GM23338 (cell line): Measurements from ENCODE around the gene CDH9. TPM values are rescaled to one million over a fixed set of nuclear protein-coding genes. Genes with fewer than 3 reads are reported as not detected.

Source experiments
- ATAC-seq: fragments of 200-7000 bp; cut with Tn5 transposase; 3 replicates; pipeline ENCODE4 v1.9.1; 2020
- DNase-seq: peaks from one replicate; pipeline ENCODE4 v3.0.0-alpha.2; 2015; ENCODE audit warnings: low spot score
- H2AFZ ChIP-seq: fragments of 200-600 bp; sonication (generic); 2 replicates; pipeline ENCODE4 v1.8.0; 2016; ENCODE audit warnings: antibody characterized with exemption, mild to moderate bottlenecking, moderate library complexity
- H3F3A ChIP-seq: fragments of 200-600 bp; sonication (generic); replicated peaks from 2 replicates; pipeline ENCODE4 v1.8.0; 2017; ENCODE audit warnings: antibody characterized with exemption, mixed run types, low read depth
- H3K27ac ChIP-seq: fragments of 200-600 bp; sonication (generic); 2 replicates; pipeline ENCODE4 v1.6.1; 2016; ENCODE audit warnings: low read depth
- H3K27me3 ChIP-seq: fragments of 200-600 bp; sonication (generic); 2 replicates; pipeline ENCODE4 v1.8.0; 2016; ENCODE audit warnings: mild to moderate bottlenecking, mixed run types, moderate library complexity; ENCODE audit not compliant: insufficient read depth
- H3K36me3 ChIP-seq: fragments of 200-600 bp; sonication (generic); 2 replicates; pipeline ENCODE4 v1.8.0; 2016; ENCODE audit warnings: mild to moderate bottlenecking; ENCODE audit not compliant: insufficient read depth
- H3K4me1 ChIP-seq: fragments of 200-600 bp; sonication (generic); 2 replicates; pipeline ENCODE4 v1.8.0; 2016; ENCODE audit warnings: mild to moderate bottlenecking, moderate library complexity; ENCODE audit not compliant: insufficient read depth
- H3K4me2 ChIP-seq: fragments of 200-600 bp; sonication (generic); 2 replicates; pipeline ENCODE4 v1.7.1; 2017; ENCODE audit warnings: mixed run types
- H3K4me3 ChIP-seq: fragments of 200-600 bp; sonication (generic); 2 replicates; pipeline ENCODE4 v1.6.1; 2016; ENCODE audit warnings: mixed run types
- H3K79me2 ChIP-seq: fragments of 200-600 bp; sonication (generic); replicated peaks from 2 replicates; pipeline ENCODE4 v1.8.0; 2017; ENCODE audit warnings: mild to moderate bottlenecking; ENCODE audit not compliant: insufficient read depth
- H3K9me2 ChIP-seq: fragments of 200-600 bp; sonication (generic); 2 replicates; pipeline ENCODE4 v1.8.0; 2017; ENCODE audit not compliant: insufficient read depth
- H4K20me1 ChIP-seq: fragments of 200-600 bp; sonication (generic); replicated peaks from 2 replicates; pipeline ENCODE4 v1.8.0; 2017; ENCODE audit warnings: mild to moderate bottlenecking; ENCODE audit not compliant: insufficient read depth
- H3K27ac Mint-ChIP-seq: 2 replicates; pipeline ENCODE4 v1.8.0; 2020; ENCODE audit warnings: inconsistent platforms, mild to moderate bottlenecking, moderate library complexity, mixed read lengths
- H3K27me3 Mint-ChIP-seq: 3 replicates; pipeline ENCODE4 v1.8.0; 2022; ENCODE audit warnings: low read depth, mild to moderate bottlenecking, moderate library complexity, mixed read lengths, inconsistent platforms; ENCODE audit not compliant: insufficient read depth, poor library complexity
- H3K36me3 Mint-ChIP-seq: 3 replicates; pipeline ENCODE4 v1.8.0; 2021; ENCODE audit warnings: low read depth, mild to moderate bottlenecking, inconsistent platforms, moderate library complexity, mixed read lengths
- H3K4me1 Mint-ChIP-seq: 3 replicates; pipeline ENCODE4 v1.8.0; 2020; ENCODE audit warnings: mild to moderate bottlenecking, inconsistent platforms, mixed read lengths
- H3K4me3 Mint-ChIP-seq: 3 replicates; pipeline ENCODE4 v1.8.0; 2021; ENCODE audit warnings: moderate library complexity, mild to moderate bottlenecking, inconsistent platforms, mixed read lengths
- H3K9me3 Mint-ChIP-seq: 3 replicates; pipeline ENCODE4 v1.8.0; 2020; ENCODE audit warnings: moderate library complexity, mild to moderate bottlenecking, inconsistent platforms, mixed read lengths
- CREB1 ChIP-seq: fragments of 250-450 bp; sonication (Bioruptor Pico); IDR thresholded peaks from 2 replicates; pipeline ENCODE4 v1.5.0; 2020; ENCODE audit warnings: low read depth, mild to moderate bottlenecking, moderate library complexity
- CTCF ChIP-seq, 2 experiments: fragments of 200-600 bp in 1 of 2; sonication (generic) in 1 of 2; conservative IDR thresholded peaks; 2 replicates each; pipeline versions ENCODE4 v1.5.1 to v1.6.1; 2016 to 2017; ENCODE audit warnings: antibody characterized with exemption in 2 of 2, low read depth in 2 of 2, mild to moderate bottlenecking in 2 of 2, moderate library complexity in 1 of 2
- EZH2 ChIP-seq: fragments of 200-600 bp; sonication (generic); IDR thresholded peaks from one replicate; pipeline ENCODE4 v1.8.0; 2017; ENCODE audit warnings: antibody characterized with exemption, mild to moderate bottlenecking, low read depth; ENCODE audit not compliant: unreplicated experiment
- NANOG ChIP-seq: IDR thresholded peaks from 2 replicates; pipeline ENCODE4 v1.6.1; 2016; ENCODE audit warnings: antibody characterized with exemption, borderline replicate concordance
- POLR2AphosphoS5 ChIP-seq: IDR thresholded peaks from 2 replicates; pipeline ENCODE4 v1.6.1; 2016; ENCODE audit warnings: antibody characterized with exemption, low read depth
- REST ChIP-seq: IDR thresholded peaks from one replicate; pipeline ENCODE4 v1.6.1; 2018; ENCODE audit warnings: antibody characterized with exemption; ENCODE audit not compliant: unreplicated experiment
- ZNF331 ChIP-seq: fragments of 250-450 bp; sonication (Bioruptor Pico); IDR thresholded peaks from 2 replicates; pipeline ENCODE4 v1.5.0; 2020; ENCODE audit warnings: low read depth, mild to moderate bottlenecking, moderate library complexity
- polyA plus RNA-seq: library from polyadenylated mRNA; unstranded; fragments of >200 nt; fragmentation: Nextera tagmentation; extraction: Ambion mirVana; gene quantifications from 2 replicates; pipeline ENCODE4 v1.2.1, GENCODE V29; 2016
- total RNA-seq: library from RNA; depleted of rRNA; stranded (reverse); fragments of >200 nt; shearing (Covaris generic); gene quantifications from 2 replicates; pipeline ENCODE4 v1.2.3, GENCODE V29; 2014
- TF ChIP-seq, protein P1 (sequence below): fragments of 250-450 bp; sonication (Bioruptor Pico); IDR thresholded peaks from 2 replicates; pipeline ENCODE4 v1.5.0; 2020; ENCODE audit warnings: mild to moderate bottlenecking, moderate library complexity

Gene CDH9
- total and polyA plus RNA-seq, 2 experiments from 2014 or later: 0.26 to 0.31 TPM

DNA sequence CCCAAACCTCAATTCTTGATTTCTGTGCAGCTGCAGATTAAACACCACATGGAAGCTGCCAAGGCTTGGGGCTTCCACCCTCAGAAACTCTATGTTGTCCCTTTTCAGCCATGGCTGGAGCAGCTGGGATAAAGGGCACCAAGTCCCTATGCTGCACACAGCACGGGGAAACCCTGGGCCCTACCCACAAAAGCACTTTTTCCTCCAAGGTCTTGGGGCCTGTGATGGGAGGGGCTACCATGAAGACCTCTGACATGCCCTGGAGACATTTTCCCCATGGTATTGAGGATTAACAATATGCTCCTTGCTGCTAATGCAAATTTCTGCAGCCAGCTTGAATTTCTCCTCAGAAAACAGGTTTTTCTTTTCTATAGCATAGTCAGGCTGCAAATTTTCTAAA is 41.8 kb upstream of the CDH9 start:
- TF ChIP-seq, protein P1, sequence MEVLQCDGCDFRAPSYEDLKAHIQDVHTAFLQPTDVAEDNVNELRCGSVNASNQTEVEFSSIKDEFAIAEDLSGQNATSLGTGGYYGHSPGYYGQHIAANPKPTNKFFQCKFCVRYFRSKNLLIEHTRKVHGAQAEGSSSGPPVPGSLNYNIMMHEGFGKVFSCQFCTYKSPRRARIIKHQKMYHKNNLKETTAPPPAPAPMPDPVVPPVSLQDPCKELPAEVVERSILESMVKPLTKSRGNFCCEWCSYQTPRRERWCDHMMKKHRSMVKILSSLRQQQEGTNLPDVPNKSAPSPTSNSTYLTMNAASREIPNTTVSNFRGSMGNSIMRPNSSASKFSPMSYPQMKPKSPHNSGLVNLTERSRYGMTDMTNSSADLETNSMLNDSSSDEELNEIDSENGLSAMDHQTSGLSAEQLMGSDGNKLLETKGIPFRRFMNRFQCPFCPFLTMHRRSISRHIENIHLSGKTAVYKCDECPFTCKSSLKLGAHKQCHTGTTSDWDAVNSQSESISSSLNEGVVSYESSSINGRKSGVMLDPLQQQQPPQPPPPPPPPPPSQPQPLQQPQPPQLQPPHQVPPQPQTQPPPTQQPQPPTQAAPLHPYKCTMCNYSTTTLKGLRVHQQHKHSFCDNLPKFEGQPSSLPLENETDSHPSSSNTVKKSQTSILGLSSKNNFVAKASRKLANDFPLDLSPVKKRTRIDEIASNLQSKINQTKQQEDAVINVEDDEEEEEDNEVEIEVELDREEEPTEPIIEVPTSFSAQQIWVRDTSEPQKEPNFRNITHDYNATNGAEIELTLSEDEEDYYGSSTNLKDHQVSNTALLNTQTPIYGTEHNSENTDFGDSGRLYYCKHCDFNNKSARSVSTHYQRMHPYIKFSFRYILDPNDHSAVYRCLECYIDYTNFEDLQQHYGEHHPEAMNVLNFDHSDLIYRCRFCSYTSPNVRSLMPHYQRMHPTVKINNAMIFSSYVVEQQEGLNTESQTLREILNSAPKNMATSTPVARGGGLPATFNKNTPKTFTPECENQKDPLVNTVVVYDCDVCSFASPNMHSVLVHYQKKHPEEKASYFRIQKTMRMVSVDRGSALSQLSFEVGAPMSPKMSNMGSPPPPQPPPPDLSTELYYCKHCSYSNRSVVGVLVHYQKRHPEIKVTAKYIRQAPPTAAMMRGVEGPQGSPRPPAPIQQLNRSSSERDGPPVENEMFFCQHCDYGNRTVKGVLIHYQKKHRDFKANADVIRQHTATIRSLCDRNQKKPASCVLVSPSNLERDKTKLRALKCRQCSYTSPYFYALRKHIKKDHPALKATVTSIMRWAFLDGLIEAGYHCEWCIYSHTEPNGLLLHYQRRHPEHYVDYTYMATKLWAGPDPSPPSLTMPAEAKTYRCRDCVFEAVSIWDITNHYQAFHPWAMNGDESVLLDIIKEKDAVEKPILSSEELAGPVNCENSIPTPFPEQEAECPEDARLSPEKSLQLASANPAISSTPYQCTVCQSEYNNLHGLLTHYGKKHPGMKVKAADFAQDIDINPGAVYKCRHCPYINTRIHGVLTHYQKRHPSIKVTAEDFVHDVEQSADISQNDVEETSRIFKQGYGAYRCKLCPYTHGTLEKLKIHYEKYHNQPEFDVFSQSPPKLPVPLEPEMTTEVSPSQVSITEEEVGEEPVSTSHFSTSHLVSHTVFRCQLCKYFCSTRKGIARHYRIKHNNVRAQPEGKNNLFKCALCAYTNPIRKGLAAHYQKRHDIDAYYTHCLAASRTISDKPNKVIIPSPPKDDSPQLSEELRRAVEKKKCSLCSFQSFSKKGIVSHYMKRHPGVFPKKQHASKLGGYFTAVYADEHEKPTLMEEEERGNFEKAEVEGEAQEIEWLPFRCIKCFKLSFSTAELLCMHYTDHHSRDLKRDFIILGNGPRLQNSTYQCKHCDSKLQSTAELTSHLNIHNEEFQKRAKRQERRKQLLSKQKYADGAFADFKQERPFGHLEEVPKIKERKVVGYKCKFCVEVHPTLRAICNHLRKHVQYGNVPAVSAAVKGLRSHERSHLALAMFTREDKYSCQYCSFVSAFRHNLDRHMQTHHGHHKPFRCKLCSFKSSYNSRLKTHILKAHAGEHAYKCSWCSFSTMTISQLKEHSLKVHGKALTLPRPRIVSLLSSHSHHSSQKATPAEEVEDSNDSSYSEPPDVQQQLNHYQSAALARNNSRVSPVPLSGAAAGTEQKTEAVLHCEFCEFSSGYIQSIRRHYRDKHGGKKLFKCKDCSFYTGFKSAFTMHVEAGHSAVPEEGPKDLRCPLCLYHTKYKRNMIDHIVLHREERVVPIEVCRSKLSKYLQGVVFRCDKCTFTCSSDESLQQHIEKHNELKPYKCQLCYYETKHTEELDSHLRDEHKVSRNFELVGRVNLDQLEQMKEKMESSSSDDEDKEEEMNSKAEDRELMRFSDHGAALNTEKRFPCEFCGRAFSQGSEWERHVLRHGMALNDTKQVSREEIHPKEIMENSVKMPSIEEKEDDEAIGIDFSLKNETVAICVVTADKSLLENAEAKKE (CRISPR knock-in tag): no peak
- no peak for TF ChIP-seq REST
- TF ChIP-seq ZNF331: no peak
- TF ChIP-seq EZH2: no peak
- TF ChIP-seq POLR2AphosphoS5: no peak
- TF ChIP-seq CREB1 (CRISPR knock-in tag): no peak
- TF ChIP-seq CTCF (conservative IDR thresholded peaks at IDR 0.05; ENCODE audit: low read depth in 2 of 2): no peak
- no peak for TF ChIP-seq NANOG
- H3K4me3 Mint-ChIP-seq: no peak overlapping the region
- no peak overlapping the region for H3K27ac Mint-ChIP-seq
- no peaks in the 10 kb centered on the region for H3K27me3 Mint-ChIP-seq
- no peak for DNase-seq
- H3F3A ChIP-seq: no peaks in the 10 kb centered on the region
- no peaks in the 10 kb centered on the region for H3K36me3 ChIP-seq
- no peaks in the 10 kb centered on the region for H3K79me2 ChIP-seq
- ATAC-seq: no peak; the same call in 2 of the 3 replicates
- peaks cover 29% of the 10 kb centered on the region for H3K4me1 Mint-ChIP-seq
- H3K4me1 ChIP-seq: peaks cover 29% of the 10 kb centered on the region
- H3K27me3 ChIP-seq: no peaks in the 10 kb centered on the region
- H4K20me1 ChIP-seq: no peaks in the 10 kb centered on the region
- H3K9me3 Mint-ChIP-seq: peaks cover 44% of the 10 kb centered on the region
- H3K9me2 ChIP-seq: peaks cover 11% of the 10 kb centered on the region; the same call in 1 of the 2 replicates
- no peak overlapping the region for H2AFZ ChIP-seq
- no peak overlapping the region for H3K4me3 ChIP-seq
- H3K36me3 Mint-ChIP-seq: peaks cover 43% of the 10 kb centered on the region
- H3K4me2 ChIP-seq: no peak overlapping the region
- H3K27ac ChIP-seq: no peak overlapping the region
